HL-60 (cell line): ENCODE measurements around the gene DRD4.

Source experiments
- CTCF ChIP-seq: IDR thresholded peaks from one replicate; pipeline ENCODE4 v1.5.1; 2011; ENCODE audit warnings: low read length, control low read depth, inconsistent platforms; ENCODE audit not compliant: insufficient read depth
- GABPA ChIP-seq: IDR thresholded peaks from 2 replicates; pipeline ENCODE4 v1.6.1; 2012; ENCODE audit warnings: low read depth
- REST ChIP-seq: IDR thresholded peaks from 2 replicates; pipeline ENCODE4 v1.6.1; 2012; ENCODE audit warnings: low read depth; ENCODE audit not compliant: insufficient replicate concordance

GRCh38 chr11:680970-681369 lies 43.9 kb downstream of the DRD4 start:
- no peak for TF ChIP-seq CTCF
- no peak for TF ChIP-seq REST
- no peak for TF ChIP-seq GABPA
